GM12892 (cell line): Measurements from ENCODE around the gene OPN5.

Experiments
- POLR2A ChIP-seq: IDR thresholded peaks from 2 replicates; pipeline ENCODE4 v1.6.1; 2011; ENCODE audit warnings: low read depth, low read length, control low read depth
- POLR2AphosphoS5 ChIP-seq: IDR thresholded peaks from 2 replicates; pipeline ENCODE4 v1.6.1; 2011; ENCODE audit warnings: low read depth, low read length, control low read depth
- TAF1 ChIP-seq: IDR thresholded peaks from 2 replicates; pipeline ENCODE4 v1.6.1; 2011; ENCODE audit warnings: low read depth, mild to moderate bottlenecking, control low read depth, low read length, borderline replicate concordance

GRCh38 chr6:47804821-47805220 is 23.0 kb downstream of the OPN5 start:
- TF ChIP-seq POLR2AphosphoS5 (no peak), POLR2A (no peak), TAF1 (no peak)
